SKM-1 treated with dmso at 0.1 percent for 144 hours (cell line): Measurements from ENCODE around the gene PARM1.
"Not testable (repeated sequence)": the region's sequence is repeated elsewhere in the genome, so short reads cannot be mapped to it uniquely, and the experiment has no call there.

Source experiments
- DNase-seq: peaks from one replicate; lab custom pipeline; 2025; ENCODE audit not compliant: unreplicated experiment; lab: John Stamatoyannopoulos, UW

Gene PARM1

DNA sequence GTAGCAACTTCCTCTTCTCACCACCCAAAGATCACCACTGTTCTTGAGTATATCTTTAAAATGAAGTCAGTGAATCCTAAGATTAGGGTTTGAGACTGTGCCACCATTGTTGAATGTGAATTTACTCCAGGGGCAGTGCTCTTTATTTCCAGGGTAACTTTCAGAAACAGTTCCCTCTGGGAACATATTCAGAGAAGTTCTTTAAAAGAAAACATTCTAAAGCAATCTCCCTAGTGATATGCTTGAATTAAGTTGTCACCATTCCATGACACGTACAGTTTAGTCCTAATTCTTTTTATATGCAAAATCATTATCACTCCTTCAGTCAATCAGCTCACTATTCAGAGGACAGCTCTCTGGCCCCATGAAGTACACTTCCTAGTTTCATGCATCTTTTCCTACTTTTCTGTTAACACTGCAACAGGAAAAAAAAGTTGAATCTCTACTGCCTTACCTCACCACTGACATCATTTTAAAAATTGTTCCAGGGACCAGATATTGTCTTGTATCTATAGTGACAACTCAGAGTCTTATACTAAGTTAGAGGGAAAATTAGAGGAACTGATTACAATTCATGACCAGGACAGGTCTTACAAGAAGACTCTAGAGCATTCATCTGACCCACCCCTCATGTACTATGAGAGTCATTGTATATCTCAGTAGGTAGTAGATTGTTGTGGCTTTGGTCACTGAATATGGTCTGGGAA is 49.8 kb downstream of the PARM1 start:
- DNase-seq, result no peak

DNA sequence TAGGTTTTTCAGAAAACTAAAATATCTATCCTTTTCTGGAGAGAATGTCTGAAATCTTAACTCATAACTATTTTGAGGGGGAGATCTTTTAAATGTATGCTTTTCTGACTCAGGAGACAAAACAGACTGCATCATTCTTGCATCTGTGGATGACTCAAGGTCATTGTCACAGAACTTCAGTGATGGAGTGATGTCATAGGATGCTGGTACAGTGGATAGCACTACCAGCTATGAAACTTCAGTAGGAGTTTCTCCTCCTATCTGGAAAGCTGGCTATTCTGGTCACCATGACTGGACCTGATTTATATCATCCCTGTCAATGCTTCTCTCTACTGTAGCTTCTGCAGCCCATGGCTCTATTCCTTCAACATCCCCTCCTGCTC is 50.3 kb downstream of the PARM1 start:
- no peak for DNase-seq

GRCh38 chr4:74990276-74990875 is 57.5 kb downstream of the PARM1 start:
- no peak for DNase-seq

DNA sequence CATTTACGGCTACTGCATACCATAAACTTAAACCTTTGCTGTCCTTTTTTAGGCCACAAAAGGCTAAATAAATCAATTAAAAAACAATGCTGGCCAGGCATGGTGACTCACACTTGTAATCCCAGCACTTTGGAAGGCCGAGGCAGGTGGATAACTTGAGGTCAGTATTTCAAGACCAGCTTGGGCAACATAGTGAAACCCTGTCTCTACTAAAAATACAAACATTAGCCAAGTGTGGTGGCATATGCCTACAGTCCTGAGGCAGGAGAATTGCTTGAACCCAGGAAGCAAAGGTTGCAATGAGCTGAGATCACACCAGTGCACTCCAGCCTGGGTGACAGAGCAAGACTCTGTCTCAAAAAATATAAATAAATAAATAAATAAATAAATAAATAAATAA is 61.5 kb downstream of the PARM1 start:
- not testable (repeated sequence) for DNase-seq

GRCh38 chr4:74996996-74997395 is 64.1 kb downstream of the PARM1 start:
- DNase-seq, result no peak

DNA sequence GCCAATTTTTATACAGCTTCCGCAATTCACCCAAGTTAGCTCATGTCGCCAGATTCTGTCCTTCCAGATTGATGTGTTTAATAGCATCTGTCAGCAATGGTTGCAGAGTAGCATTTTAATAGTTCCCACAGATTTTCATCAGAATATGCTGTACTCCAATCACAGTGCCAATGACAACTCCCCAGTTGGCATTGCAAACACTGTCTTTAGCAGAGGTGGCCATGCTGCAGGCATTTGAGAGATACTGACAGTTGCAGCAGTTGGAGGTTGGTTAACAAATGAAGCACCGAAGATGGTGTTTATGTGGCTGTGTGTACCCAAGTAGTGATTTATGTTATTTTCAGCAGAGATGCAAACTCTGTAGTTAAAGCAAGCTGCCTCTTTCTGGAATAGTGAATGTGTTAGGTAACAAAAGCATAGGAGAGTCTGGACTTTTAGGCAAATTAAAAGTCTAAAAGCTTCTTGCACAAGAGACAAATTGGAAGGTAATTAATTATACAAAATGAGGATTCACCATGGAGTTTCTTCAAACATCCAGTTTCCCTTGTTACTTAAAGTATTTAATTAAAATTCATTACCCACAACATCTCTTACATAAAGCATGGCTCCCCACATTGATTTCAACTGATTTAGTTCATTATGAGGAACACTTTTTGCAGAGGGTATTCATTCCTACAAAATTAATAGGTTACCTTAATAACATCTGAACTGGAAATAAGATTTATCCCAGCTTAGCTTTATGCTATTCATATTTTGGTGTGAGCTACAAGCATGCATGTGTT is 65.2 kb downstream of the PARM1 start:
- no peak for DNase-seq

DNA sequence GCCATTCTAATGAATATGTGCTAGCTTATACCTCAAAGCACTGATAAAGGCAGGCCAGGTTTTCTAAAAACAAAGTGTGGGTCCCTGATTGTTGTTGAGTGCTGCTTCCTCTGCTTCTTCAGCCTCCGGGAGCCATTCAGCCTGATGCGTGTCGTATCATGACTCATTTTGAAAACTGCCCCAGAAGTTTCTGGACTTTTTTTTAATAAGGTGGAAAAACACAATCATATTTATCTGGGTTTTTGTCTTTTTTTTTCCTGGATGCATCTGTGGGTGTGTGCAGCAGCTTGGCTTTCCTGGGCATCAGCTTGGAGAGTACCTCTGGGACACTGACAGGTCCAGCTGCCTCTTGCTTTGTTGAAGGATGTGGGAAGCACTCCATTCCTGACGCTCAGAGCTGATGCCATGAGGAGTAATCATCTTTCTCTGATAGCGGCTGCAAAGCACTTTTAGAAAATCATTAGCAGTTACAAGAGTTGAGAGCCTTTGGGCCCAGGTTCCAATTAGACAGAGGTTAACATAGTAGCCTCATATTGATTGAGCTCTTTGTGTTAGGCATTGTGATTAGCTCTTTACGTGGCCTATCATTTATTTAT is 66.9 kb downstream of the PARM1 start:
- DNase-seq, result no peak

- DNase-seq, result no peak
Observed at GRCh38 chr4:75001871-75002270, 69.0 kb downstream of the PARM1 start.

- DNase-seq, result no peak
Observed at GRCh38 chr4:75002381-75002780, 69.5 kb downstream of the PARM1 start.

GRCh38 chr4:75003979-75004378 is 71.1 kb downstream of the PARM1 start:
- no peak for DNase-seq

- no peak for DNase-seq
Observed at GRCh38 chr4:75004755-75005668, 72.1 kb downstream of the PARM1 start.

- no peak for DNase-seq
Observed at GRCh38 chr4:75005727-75006126, 72.8 kb downstream of the PARM1 start.

DNA sequence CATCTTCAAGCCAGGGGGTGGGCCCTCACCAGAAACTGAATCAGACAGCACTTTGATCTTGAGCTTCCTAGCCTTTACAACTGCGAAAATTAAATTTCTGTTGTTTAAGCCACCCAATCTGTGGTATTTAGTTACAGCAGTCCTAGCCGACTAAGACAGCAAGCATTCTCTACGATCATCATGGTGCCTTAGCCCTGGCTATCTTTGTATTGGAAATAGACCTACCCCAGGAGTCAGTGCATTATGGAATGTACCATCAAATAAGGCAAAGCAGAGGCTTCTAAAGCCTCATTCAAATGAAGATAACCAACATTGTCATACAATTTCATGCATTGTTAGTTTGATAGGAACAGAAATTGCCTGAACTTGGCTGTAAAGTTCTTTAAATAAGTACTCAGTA is 75.0 kb downstream of the PARM1 start:
- DNase-seq, result no peak

GRCh38 chr4:75009138-75009537 is 76.2 kb downstream of the PARM1 start:
- no peak for DNase-seq

DNA sequence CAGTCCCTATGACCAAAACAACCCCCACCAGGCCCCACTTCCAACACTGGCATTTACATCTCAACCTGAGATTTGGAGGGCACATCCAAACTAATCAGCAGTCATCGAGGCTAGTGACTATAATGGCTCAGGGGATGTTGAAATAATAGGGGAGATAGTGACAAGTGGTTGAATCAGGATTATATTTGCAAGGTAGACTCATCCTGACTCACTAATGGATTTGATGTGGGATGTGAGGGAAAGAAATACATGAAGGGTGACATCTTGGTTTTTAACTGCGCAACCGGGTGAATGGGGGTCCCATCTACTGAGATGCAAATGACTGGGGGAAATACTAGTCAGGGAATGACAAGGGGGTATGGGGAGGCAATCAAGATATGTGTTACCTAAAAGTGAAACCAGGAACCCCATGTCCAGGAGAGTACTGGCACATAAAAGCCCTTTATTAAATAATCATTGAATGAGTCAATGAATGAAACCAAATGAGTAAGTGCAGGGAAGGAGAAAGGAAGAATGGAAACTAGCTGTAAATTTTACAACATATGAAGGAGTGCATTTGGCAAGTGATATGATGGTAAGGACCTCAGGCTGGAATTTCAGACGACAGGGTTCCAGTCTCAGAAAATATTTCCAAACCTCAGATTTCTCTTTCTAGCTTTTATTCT is 78.3 kb downstream of the PARM1 start:
- DNase-seq, result no peak

DNA sequence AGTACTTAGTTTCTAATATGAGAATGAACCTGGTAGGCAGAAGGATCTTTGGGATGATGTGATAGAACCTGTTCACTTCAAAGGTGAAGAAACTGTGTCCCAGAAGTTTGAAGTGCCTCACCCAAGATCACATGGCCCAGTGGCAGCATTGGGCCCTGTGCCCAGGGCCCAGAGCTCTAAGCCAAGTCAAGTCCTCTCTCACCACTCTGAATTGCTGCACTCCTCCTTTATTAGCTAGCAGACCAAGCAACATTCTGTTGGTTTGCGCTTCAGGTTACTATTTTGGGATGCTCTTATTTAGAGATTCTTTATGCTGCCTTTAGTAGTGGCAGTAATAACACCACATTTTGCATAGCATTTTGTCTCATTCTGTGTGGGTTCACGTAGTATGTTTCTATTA is 82.7 kb downstream of the PARM1 start:
- no peak for DNase-seq

- no peak for DNase-seq
Observed at GRCh38 chr4:75016472-75016871, 83.6 kb downstream of the PARM1 start.

- no peak for DNase-seq
Observed at GRCh38 chr4:75018811-75019479, 86.0 kb downstream of the PARM1 start.

DNA sequence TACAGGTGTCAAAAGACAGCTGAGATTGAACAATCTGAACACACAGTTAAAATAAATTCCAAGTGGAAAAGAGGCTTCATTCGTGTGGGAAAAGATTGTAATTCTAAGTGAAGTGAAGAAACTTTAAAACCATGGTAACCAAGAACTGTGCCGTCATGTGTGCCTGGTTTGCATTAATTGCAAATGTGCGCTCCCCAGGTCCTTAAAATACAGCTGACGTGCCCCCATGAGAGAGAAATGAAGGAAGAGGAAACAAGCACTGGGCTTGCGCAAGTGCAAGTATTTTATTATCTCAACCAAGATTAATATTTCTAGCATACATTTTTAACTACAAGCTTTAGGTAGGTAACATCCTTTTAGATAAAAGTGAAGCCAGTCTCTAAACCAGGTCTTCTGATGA is 92.5 kb downstream of the PARM1 start:
- no peak for DNase-seq
